K562 (cell line): Measurements from ENCODE around the gene NACC1. TPM values are rescaled to one million over a fixed set of nuclear protein-coding genes. Genes with fewer than 3 reads are reported as not detected.
A peak's percentile ranks its signal among the peaks of the same experiment; 100 is the strongest.

ENCODE experiments used
- ASH1L ChIP-seq: fragments of 450-650 bp; IDR thresholded peaks from 2 replicates; pipeline ENCODE4 v1.6.1; 2018; ENCODE audit warnings: borderline replicate concordance, mild to moderate bottlenecking, low read depth; ENCODE audit not compliant: partially characterized antibody
- C11orf30 ChIP-seq: fragments of 450-650 bp; IDR thresholded peaks from 2 replicates; pipeline ENCODE4 v1.6.1; 2016; ENCODE audit warnings: low read depth, mild to moderate bottlenecking
- FOS ChIP-seq: IDR thresholded peaks from 3 replicates; pipeline ENCODE4 v1.6.1; 2011; ENCODE audit not compliant: insufficient read length; ENCODE audit errors: extremely low read depth
- HMG20A ChIP-seq: fragments of 450-650 bp; formaldehyde crosslinking; conservative IDR thresholded peaks from 2 replicates; pipeline ENCODE4 v1.4.0; 2020; ENCODE audit warnings: mild to moderate bottlenecking, mixed read lengths
- KDM1A ChIP-seq, 2 experiments: fragments of 450-650 bp; IDR thresholded peaks; 2 replicates each; pipeline ENCODE4 v1.6.1; 2016; ENCODE audit warnings: mild to moderate bottlenecking in 2 of 2
- MBD1 ChIP-seq: fragments of 250-450 bp; sonication (Bioruptor Pico); IDR thresholded peaks from 2 replicates; pipeline ENCODE4 v1.8.0; 2022; ENCODE audit warnings: inconsistent platforms
- MYC ChIP-seq, 2 experiments: fragments of 250-450 bp in 1 of 2; sonication (Bioruptor Pico) in 1 of 2; IDR thresholded peaks; 2 replicates each; pipeline versions ENCODE4 v1.5.1 to v1.6.1; 2012 to 2021; ENCODE audit warnings: low read depth in 2 of 2, borderline replicate concordance in 1 of 2, improper control_type of control experiment in 1 of 2, low read length in 1 of 2, mild to moderate bottlenecking in 1 of 2, moderate library complexity in 1 of 2
- NCOA1 ChIP-seq: fragments of 450-650 bp; IDR thresholded peaks from 2 replicates; pipeline ENCODE4 v1.6.1; 2016; ENCODE audit warnings: low read depth
- NR3C1 ChIP-seq: sonication (generic); formaldehyde crosslinking; IDR thresholded peaks from 2 replicates; pipeline ENCODE4 v1.8.1; 2022; ENCODE audit warnings: missing genetic modification reagents
- PKNOX1 ChIP-seq: fragments of 450-650 bp; IDR thresholded peaks from 2 replicates; pipeline ENCODE4 v1.6.1; 2016
- POLR2H ChIP-seq: IDR thresholded peaks from 2 replicates; pipeline ENCODE4 v1.6.1; 2016; ENCODE audit warnings: missing genetic modification characterization, low read depth, mild to moderate bottlenecking, control low read depth, missing compliant biosample characterization, moderate library complexity
- POU5F1 ChIP-seq: fragments of 150-350 bp; IDR thresholded peaks from 2 replicates; pipeline ENCODE4 v1.6.1; 2014; ENCODE audit warnings: borderline replicate concordance, low read length, low read depth, mild to moderate bottlenecking; ENCODE audit not compliant: partially characterized antibody
- RB1 ChIP-seq: fragments of 450-650 bp; IDR thresholded peaks from 2 replicates; pipeline ENCODE4 v1.6.1; 2017; ENCODE audit warnings: low read depth, mild to moderate bottlenecking
- RCOR1 ChIP-seq, 2 experiments: IDR thresholded peaks; 2 replicates each; pipeline ENCODE4 v1.6.1; 2012; ENCODE audit warnings: low read depth in 2 of 2, low read length in 2 of 2, borderline replicate concordance in 1 of 2, improper control_type of control experiment in 1 of 2
- SIX5 ChIP-seq, 2 experiments: IDR thresholded peaks; 2 replicates each; pipeline ENCODE4 v1.6.1; 2011; ENCODE audit warnings: low read length in 2 of 2, borderline replicate concordance in 1 of 2, low read depth in 1 of 2, mild to moderate bottlenecking in 1 of 2, moderate library complexity in 1 of 2; ENCODE audit not compliant: insufficient read depth in 1 of 2
- SMARCC2 ChIP-seq: fragments of 450-650 bp; IDR thresholded peaks from 2 replicates; pipeline ENCODE4 v1.6.1; 2017; ENCODE audit warnings: antibody characterized with exemption, moderate library complexity, mild to moderate bottlenecking, low read depth
- ZBTB7A ChIP-seq: IDR thresholded peaks from 2 replicates; pipeline ENCODE4 v1.6.1; 2011; ENCODE audit warnings: low read depth, mild to moderate bottlenecking, low read length, moderate library complexity, borderline replicate concordance; ENCODE audit not compliant: control insufficient read depth
- ZNF121 ChIP-seq: sonication (generic); formaldehyde crosslinking; conservative IDR thresholded peaks from 2 replicates; pipeline ENCODE4 v1.8.0; 2022; ENCODE audit warnings: missing genetic modification reagents
- ZNF277 ChIP-seq: fragments of 250-450 bp; sonication (Bioruptor Pico); IDR thresholded peaks from 2 replicates; pipeline ENCODE4 v1.8.0; 2022; ENCODE audit warnings: inconsistent platforms, mild to moderate bottlenecking, moderate library complexity, borderline replicate concordance
- ZNF644 ChIP-seq: fragments of 200-800 bp; sonication (Bioruptor generic); IDR thresholded peaks from 2 replicates; pipeline ENCODE4 v1.6.1; 2016; ENCODE audit warnings: low read depth, missing genetic modification characterization, missing compliant biosample characterization
- ZNF707 ChIP-seq: fragments of 250-450 bp; sonication (Bioruptor Pico); conservative IDR thresholded peaks from 2 replicates; pipeline ENCODE4 v1.8.0; 2022; ENCODE audit warnings: inconsistent platforms, mild to moderate bottlenecking, moderate library complexity
- polyA plus RNA-seq, 8 experiments: library from polyadenylated mRNA; depleted of rRNA in 4 of 8; stranded (reverse) in 5 of 8; unstranded in 3 of 8; fragments of >200 nt; fragmentation: Nextera tagmentation in 2 of 8; fragmentation: Illumina TruSeq in 1 of 8; extraction: Ambion mirVana in 2 of 8; extraction: Trizol in 1 of 8; gene quantifications; 2 replicates each; pipeline versions ENCODE4 v1.2.1 to v1.2.3, GENCODE V29; 2011 to 2014; ENCODE audit warnings: inconsistent platforms in 1 of 8, missing spikeins in 1 of 8
- total RNA-seq, 7 experiments: library from RNA; depleted of rRNA in 6 of 7; stranded (reverse); fragments of >200 nt in 6 of 7; fragmentation: Illumina TruSeq in 2 of 7; extraction: Trizol in 2 of 7; gene quantifications; 2 replicates each; pipeline versions ENCODE4 v1.2.1 to v1.2.3, GENCODE V29; 2011 to 2021; ENCODE audit warnings: low replicate concordance in 1 of 7
- TF ChIP-seq, protein P1 (sequence below): fragments of 250-450 bp; sonication (Bioruptor Pico); IDR thresholded peaks from 2 replicates; pipeline ENCODE4 v1.5.0; 2022; ENCODE audit warnings: mild to moderate bottlenecking

Gene NACC1
- total and polyA plus RNA-seq, 9 of the 15 experiments (the other 6 are each of a cell fraction or from before 2014, with no cell fraction given) = 0.04 to 96.6 (median 25.8) TPM

GRCh38 chr19:13154241-13154778, 36.2 kb downstream of the NACC1 start (continued):
- no peak for TF ChIP-seq MBD1 (CRISPR knock-in tag)
- no peak for TF ChIP-seq KDM1A (IDR thresholded peaks at IDR 0.05)
- TF ChIP-seq NCOA1 = peak; percentile 57; the same call in 1 of the 2 replicates
- no peak for TF ChIP-seq HMG20A (CRISPR knock-in tag)
- peak; percentile 45; the same call in 1 of the 2 replicates for TF ChIP-seq NR3C1 (CRISPR knock-in tag)
- no peak for TF ChIP-seq SIX5 (IDR thresholded peaks at IDR 0.05; ENCODE audit: borderline replicate concordance in 1 of 2, insufficient read depth in 1 of 2, low read depth in 1 of 2, low read length in 2 of 2)
- TF ChIP-seq, protein P1, sequence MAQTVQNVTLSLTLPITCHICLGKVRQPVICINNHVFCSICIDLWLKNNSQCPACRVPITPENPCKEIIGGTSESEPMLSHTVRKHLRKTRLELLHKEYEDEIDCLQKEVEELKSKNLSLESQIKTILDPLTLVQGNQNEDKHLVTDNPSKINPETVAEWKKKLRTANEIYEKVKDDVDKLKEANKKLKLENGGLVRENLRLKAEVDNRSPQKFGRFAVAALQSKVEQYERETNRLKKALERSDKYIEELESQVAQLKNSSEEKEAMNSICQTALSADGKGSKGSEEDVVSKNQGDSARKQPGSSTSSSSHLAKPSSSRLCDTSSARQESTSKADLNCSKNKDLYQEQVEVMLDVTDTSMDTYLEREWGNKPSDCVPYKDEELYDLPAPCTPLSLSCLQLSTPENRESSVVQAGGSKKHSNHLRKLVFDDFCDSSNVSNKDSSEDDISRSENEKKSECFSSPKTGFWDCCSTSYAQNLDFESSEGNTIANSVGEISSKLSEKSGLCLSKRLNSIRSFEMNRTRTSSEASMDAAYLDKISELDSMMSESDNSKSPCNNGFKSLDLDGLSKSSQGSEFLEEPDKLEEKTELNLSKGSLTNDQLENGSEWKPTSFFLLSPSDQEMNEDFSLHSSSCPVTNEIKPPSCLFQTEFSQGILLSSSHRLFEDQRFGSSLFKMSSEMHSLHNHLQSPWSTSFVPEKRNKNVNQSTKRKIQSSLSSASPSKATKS (CRISPR knock-in tag) = no peak
- TF ChIP-seq ZNF707 = no peak
- TF ChIP-seq RB1 = peak; percentile 19; the same call in 1 of the 2 replicates
- no peak for TF ChIP-seq POU5F1
- no peak for TF ChIP-seq ZNF277 (CRISPR knock-in tag)
- no peak for TF ChIP-seq FOS
- TF ChIP-seq ZBTB7A = no peak
- TF ChIP-seq ZNF121 = no peak
- TF ChIP-seq MYC (IDR thresholded peaks at IDR 0.05; ENCODE audit: low read depth, low read length) = peak; percentile 65
- TF ChIP-seq MYC (CRISPR knock-in tag; IDR thresholded peaks at IDR 0.05; ENCODE audit: borderline replicate concordance, low read depth) = no peak; the same call in 1 of the 2 replicates
- no peak for TF ChIP-seq ZNF644 (tag)
- no peak for TF ChIP-seq C11orf30
- TF ChIP-seq PKNOX1 = no peak
- TF ChIP-seq POLR2H (tag) = no peak
- no peak for TF ChIP-seq RCOR1 (IDR thresholded peaks at IDR 0.05; ENCODE audit: borderline replicate concordance in 1 of 2, low read depth in 2 of 2, low read length in 2 of 2)
- no peak for TF ChIP-seq SMARCC2
- TF ChIP-seq ASH1L = no peak
